OCI-LY7 (cell line): Measurements from ENCODE around the gene PLOD1. TPM values are rescaled to one million over a fixed set of nuclear protein-coding genes. Genes with fewer than 3 reads are reported as not detected.
A peak's percentile ranks its signal among the peaks of the same experiment; 100 is the strongest.

Source experiments
- BruUV-seq: library from RNA; stranded (reverse); fragments of 400-500 nt; replicated peaks from 2 replicates; lab custom pipeline; 2021; lab: Mats Ljungman, UMichigan
- CTCF ChIA-PET: fragments of 300-600 bp; sonication (Branson Sonifier 250); formaldehyde crosslinking; loops from one replicate; lab custom pipeline; 2022; ENCODE audit warnings: antibody characterized with exemption; ENCODE audit not compliant: unreplicated experiment; lab: Charles Lee
- POLR2A ChIA-PET: fragments of 300-600 bp; sonication (Branson Sonifier 250); formaldehyde crosslinking; loops from one replicate; lab custom pipeline; 2022; ENCODE audit warnings: antibody characterized with exemption; lab: Charles Lee
- DNase-seq: peaks from one replicate; pipeline ENCODE4 v3.0.0-alpha.2; 2015; ENCODE audit warnings: low spot score
- H2AFZ ChIP-seq: fragments of 200-600 bp; sonication (generic), shearing (Covaris generic); 2 replicates; pipeline ENCODE4 v1.6.1; 2014; ENCODE audit warnings: mild to moderate bottlenecking, antibody characterized with exemption, low read length, moderate library complexity
- H3K27ac ChIP-seq: fragments of 200-600 bp; sonication (generic); 2 replicates; pipeline ENCODE4 v1.5.1; 2014; ENCODE audit warnings: mixed run types, low read depth, mild to moderate bottlenecking, moderate library complexity, low read length, inconsistent platforms; ENCODE audit not compliant: poor library complexity, severe bottlenecking
- H3K36me3 ChIP-seq: fragments of 200-600 bp; sonication (generic); 2 replicates; pipeline ENCODE4 v1.6.1; 2014; ENCODE audit warnings: mild to moderate bottlenecking, antibody characterized with exemption, low read length, moderate library complexity, mixed read lengths; ENCODE audit not compliant: insufficient read depth
- H3K4me1 ChIP-seq: fragments of 200-600 bp; sonication (generic); 2 replicates; pipeline ENCODE4 v1.5.1; 2014; ENCODE audit warnings: mild to moderate bottlenecking, low read length; ENCODE audit not compliant: insufficient read depth, poor library complexity, severe bottlenecking
- H3K4me2 ChIP-seq: fragments of 200-600 bp; sonication (generic); 2 replicates; pipeline ENCODE4 v1.6.1; 2014; ENCODE audit warnings: mild to moderate bottlenecking, low read length
- H3K4me3 ChIP-seq: fragments of 200-600 bp; sonication (generic); 2 replicates; pipeline ENCODE4 v1.5.1; 2014; ENCODE audit warnings: mild to moderate bottlenecking, low read depth, low read length; ENCODE audit not compliant: poor library complexity, severe bottlenecking
- H3K79me2 ChIP-seq: fragments of 200-600 bp; sonication (generic); 2 replicates; pipeline ENCODE4 v1.6.1; 2016; ENCODE audit warnings: low read depth, mild to moderate bottlenecking, low read length, moderate library complexity, mixed read lengths; ENCODE audit not compliant: insufficient read depth
- H3K9me2 ChIP-seq: fragments of 200-600 bp; sonication (generic); 2 replicates; pipeline ENCODE4 v1.6.1; 2016; ENCODE audit warnings: mild to moderate bottlenecking, low read length, mixed read lengths; ENCODE audit not compliant: insufficient read depth
- H3K9me3 ChIP-seq: fragments of 200-600 bp; sonication (generic); 2 replicates; pipeline ENCODE4 v1.6.1; 2014; ENCODE audit warnings: mild to moderate bottlenecking, mixed run types, low read length, mixed read lengths
- H4K20me1 ChIP-seq: fragments of 200-600 bp; sonication (generic); 2 replicates; pipeline ENCODE4 v1.6.1; 2014; ENCODE audit warnings: mild to moderate bottlenecking, antibody characterized with exemption, low read length, moderate library complexity, mixed read lengths; ENCODE audit not compliant: insufficient read depth
- CTCF ChIP-seq: fragments of 200-600 bp; sonication (generic); conservative IDR thresholded peaks from 2 replicates; pipeline ENCODE4 v1.5.1; 2014; ENCODE audit warnings: mild to moderate bottlenecking, antibody characterized with exemption, low read length, moderate library complexity, mixed read lengths
- EZH2phosphoT487 ChIP-seq: fragments of 200-600 bp; sonication (generic); IDR thresholded peaks from 2 replicates; pipeline ENCODE4 v1.6.1; 2018; ENCODE audit warnings: low read depth, borderline replicate concordance, mild to moderate bottlenecking, mixed run types, antibody characterized with exemption, low read length, moderate library complexity, mixed read lengths
- intact Hi-C: fragments of 100-400 bp; cut with micrococcal nuclease; formaldehyde crosslinking; loops from one replicate; pipeline ENCODE4 v1.10.0; 2022; ENCODE audit not compliant: unreplicated experiment
- total RNA-seq, 2 experiments: library from RNA; depleted of rRNA in 1 of 2; stranded (reverse); fragments of >200 nt in 1 of 2; shearing (Covaris generic) in 1 of 2; gene quantifications; 2 replicates each; pipeline ENCODE4 v1.2.3, GENCODE V29; 2014 to 2022

Gene PLOD1
- total RNA-seq, 2 experiments from 2014 or later, result 11.3 to 11.7 TPM

GRCh38 chr1:11927866-11928592 lies 6.5 kb upstream of the PLOD1 start:
- Histone ChIP-seq H3K4me1 (peaks cover 47% of the 10 kb centered on the region), H3K9me2 (no peaks in the 10 kb centered on the region), H2AFZ (peak overlapping the region; percentile 57; the same call in 1 of the 2 replicates), H3K4me2 (no peak overlapping the region; the same call in 1 of the 2 replicates), H3K9me3 (no peaks in the 10 kb centered on the region), H3K79me2 (peaks cover 23% of the 10 kb centered on the region), H3K4me3 (no peak overlapping the region), H4K20me1 (peaks cover 17% of the 10 kb centered on the region), H3K36me3 (peaks cover 20% of the 10 kb centered on the region), H3K27ac (no peak overlapping the region)
- TF ChIP-seq CTCF, result no peak
- TF ChIP-seq EZH2phosphoT487, result no peak
- DNase-seq, result no peak
- ChIA-PET POLR2A (interaction anchor here (1.2 to 3.6 kb wide), 4 partner anchors 11 to 20 kb away, joined by 3 to 17 read pairs (median 8); no protein-coding TSS in a partner anchor), CTCF (no interaction called here)
- intact Hi-C loops, result no loop called here
- no TSS peak for BruUV-seq

- BruUV-seq, result no TSS peak
- no peak overlapping the region for H3K27ac ChIP-seq
- peaks cover 5% of the 10 kb centered on the region for H3K79me2 ChIP-seq
- intact Hi-C loops, result no loop called here
- no peak overlapping the region for H3K4me3 ChIP-seq
- DNase-seq, result peak; percentile 76
- ChIA-PET POLR2A (interaction anchor here (1.1 to 3.6 kb wide), 3 partner anchors 18 to 22 kb away, joined by 4 to 17 read pairs (median 14); no protein-coding TSS in a partner anchor), CTCF (no interaction called here)
- H4K20me1 ChIP-seq, result peaks cover 3% of the 10 kb centered on the region
- peaks cover 2% of the 10 kb centered on the region; the same call in 1 of the 2 replicates for H3K36me3 ChIP-seq
- H2AFZ ChIP-seq, result peak overlapping the region; percentile 100
- H3K9me2 ChIP-seq, result no peaks in the 10 kb centered on the region
- TF ChIP-seq CTCF (no peak), EZH2phosphoT487 (no peak)
- H3K4me2 ChIP-seq, result peak overlapping the region; percentile 52
- peaks cover 44% of the 10 kb centered on the region for H3K4me1 ChIP-seq
- no peaks in the 10 kb centered on the region for H3K9me3 ChIP-seq
Observed at GRCh38 chr1:11929849-11930248, 4.7 kb upstream of the PLOD1 start.
